ENCODE data around the gene STARD8. TPM values are rescaled to one million over a fixed set of nuclear protein-coding genes. Genes with fewer than 3 reads are reported as not detected.
"Not testable (repeated sequence)": the region's sequence is repeated elsewhere in the genome, so short reads cannot be mapped to it uniquely, and the experiment has no call there.

Gene STARD8
- total RNA-seq, 1 experiment from 2014 or later = 14.4 TPM

DNA sequence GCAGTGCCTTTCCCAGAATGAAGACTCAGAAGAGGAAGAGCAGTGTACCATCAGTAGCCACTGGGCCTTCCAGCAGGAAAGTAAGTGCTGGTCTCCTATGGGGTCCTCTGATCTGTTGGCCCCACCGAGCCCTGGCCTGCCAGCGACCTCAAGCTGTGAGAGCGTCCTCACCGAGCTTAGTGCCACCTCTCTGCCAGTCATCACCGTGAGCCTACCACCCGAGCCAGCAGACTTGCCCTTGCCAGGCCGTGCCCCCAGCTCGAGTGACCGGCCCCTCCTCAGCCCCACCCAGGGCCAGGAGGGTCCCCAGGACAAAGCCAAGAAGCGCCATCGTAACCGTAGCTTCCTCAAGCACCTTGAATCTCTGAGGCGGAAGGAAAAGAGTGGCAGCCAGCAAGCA, 69.7 kb downstream of the STARD8 start:
- no peak for DNase-seq (ENCODE audit: low read depth)

GRCh38 chrX:68717663-68718442, 70.4 kb downstream of the STARD8 start:
- DNase-seq (ENCODE audit: low read depth) = no peak

DNA sequence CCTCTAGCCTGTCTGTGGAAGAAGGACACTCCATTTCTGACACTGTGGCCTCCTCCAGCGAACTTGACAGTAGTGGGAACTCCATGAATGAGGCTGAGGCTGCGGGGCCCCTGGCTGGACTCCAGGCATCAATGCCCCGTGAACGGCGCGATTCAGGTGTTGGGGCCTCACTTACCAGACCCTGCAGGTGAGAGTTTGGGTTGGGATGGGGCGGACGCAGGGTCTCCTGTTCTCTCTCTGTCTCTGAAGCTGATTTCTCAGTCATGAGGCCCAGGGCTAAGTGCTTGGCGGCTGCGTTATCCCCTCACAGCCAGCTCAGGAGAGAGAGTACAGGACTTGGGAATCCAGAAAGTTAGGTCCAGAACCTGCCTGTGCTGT, 71.0 kb downstream of the STARD8 start:
- no peak for DNase-seq (ENCODE audit: low read depth)

GRCh38 chrX:68719181-68719903, 71.9 kb downstream of the STARD8 start:
- no peak for DNase-seq (ENCODE audit: low read depth)

- no peak for DNase-seq (ENCODE audit: low read depth)
These were observed 72.6 kb downstream of the STARD8 start for GRCh38 chrX:68719904-68720614.

DNA sequence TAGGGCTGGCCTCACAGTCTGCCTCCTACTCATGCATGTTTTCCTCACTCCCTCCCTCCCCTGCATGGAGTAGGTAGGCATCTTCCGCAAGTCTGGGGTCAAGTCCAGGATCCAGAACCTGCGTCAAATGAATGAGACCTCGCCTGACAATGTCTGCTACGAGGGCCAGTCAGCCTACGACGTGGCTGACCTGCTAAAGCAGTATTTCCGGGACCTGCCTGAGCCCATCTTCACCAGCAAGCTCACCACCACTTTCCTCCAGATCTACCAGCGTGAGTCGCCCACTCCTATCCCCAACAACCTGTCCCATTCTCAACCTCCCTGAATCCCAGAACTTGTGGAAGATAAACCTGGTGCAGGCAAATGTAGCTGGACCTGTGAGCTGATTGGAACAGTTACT, 73.4 kb downstream of the STARD8 start:
- no peak for DNase-seq (ENCODE audit: low read depth)

GRCh38 chrX:68721546-68721945, 74.1 kb downstream of the STARD8 start:
- no peak for DNase-seq (ENCODE audit: low read depth)

DNA sequence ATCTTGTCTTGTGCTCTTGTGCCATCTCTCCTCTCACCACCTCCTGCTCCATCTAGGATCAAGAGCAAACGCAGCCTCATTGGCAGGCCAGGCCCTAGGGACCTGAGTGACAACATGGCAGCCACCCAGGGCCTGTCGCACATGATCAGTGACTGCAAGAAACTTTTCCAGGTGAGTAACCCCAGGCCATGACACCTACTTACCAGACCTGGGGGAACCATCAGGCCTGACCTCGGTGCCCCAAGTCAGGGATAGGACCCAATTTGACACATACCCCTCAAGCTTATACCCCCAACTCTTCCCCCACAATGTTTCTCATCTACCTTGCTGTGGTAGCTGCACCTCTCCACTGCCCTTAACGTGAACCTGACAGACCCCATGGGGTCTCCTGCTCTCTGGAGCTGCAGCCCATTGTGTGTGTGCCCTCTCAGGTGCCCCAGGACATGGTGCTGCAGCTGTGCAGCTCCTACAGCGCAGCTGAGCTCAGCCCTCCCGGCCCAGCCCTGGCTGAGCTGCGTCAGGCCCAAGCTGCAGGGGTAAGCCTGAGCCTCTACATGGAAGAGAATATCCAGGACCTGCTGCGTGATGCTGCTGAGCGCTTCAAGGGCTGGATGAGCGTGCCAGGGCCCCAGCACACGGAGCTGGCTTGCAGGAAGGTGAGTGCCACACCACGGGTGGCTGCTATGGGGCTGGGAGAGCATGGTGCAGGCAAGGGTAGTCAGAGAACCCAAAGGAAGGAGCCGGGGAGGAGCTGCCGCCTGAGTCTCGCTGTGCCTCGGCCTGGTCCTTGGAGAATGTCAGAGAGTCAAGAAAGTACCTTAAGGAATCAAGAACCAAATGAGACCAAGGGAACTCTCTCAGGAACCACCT, 74.8 kb downstream of the STARD8 start:
- DNase-seq (ENCODE audit: low read depth) = no peak

GRCh38 chrX:68723491-68724155, 76.2 kb downstream of the STARD8 start:
- DNase-seq (ENCODE audit: low read depth) = no peak

GRCh38 chrX:68724531-68725020, 77.1 kb downstream of the STARD8 start:
- DNase-seq (ENCODE audit: low read depth) = no peak

GRCh38 chrX:68725756-68726365, 78.4 kb downstream of the STARD8 start:
- DNase-seq (ENCODE audit: low read depth) = no peak

GRCh38 chrX:68726366-68726765, 78.9 kb downstream of the STARD8 start:
- no peak for DNase-seq (ENCODE audit: low read depth)

GRCh38 chrX:68727696-68728095, 80.2 kb downstream of the STARD8 start:
- DNase-seq (ENCODE audit: low read depth) = no peak

GRCh38 chrX:68728186-68728585, 80.7 kb downstream of the STARD8 start:
- no peak for DNase-seq (ENCODE audit: low read depth)

DNA sequence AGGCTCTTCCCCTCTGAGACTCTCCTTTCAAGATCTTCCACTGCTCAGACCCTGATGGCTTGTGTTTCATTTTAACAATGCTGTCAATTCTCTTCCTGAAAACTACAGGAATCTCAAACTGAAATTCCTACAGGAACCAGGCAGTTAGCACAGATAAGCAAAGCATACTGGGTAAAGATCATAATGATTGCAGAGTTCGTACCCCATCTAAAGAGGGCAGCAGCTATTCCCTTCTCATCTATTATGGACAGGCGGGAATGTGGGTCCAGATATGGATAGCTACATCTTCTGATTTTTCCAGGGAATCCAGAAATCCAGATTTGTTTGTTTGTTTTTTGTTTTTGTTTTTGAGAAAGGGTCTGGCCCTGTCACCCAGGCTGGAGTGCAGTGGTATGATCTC, 83.8 kb downstream of the STARD8 start:
- no peak for DNase-seq (ENCODE audit: low read depth)

- peak; percentile 64 for DNase-seq (ENCODE audit: low read depth)
These were observed 85.5 kb downstream of the STARD8 start for GRCh38 chrX:68732906-68733493.

- no peak for DNase-seq (ENCODE audit: low read depth)
These were observed 87.8 kb downstream of the STARD8 start for GRCh38 chrX:68735266-68735665.

DNA sequence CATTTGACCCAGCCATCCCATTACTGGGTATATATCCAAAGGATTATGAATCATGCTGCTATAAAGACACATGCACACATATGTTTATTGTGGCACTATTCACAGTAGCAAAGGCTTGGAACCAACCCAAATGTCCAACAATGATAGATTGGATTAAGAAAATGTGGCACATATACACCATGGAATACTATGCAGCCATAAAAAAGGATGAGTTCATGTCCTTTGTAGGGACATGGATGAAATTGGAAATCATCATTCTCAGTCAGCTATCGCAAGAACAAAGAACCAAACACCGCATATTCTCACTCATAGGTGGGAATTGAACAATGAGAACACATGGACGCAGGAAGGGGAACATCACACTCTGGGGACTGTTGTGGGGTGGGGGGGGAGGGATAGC, 94.4 kb downstream of the STARD8 start:
- not testable (repeated sequence) for DNase-seq (ENCODE audit: low read depth)

- no peak for DNase-seq (ENCODE audit: low read depth)
These were observed 96.3 kb downstream of the STARD8 start for GRCh38 chrX:68743754-68744153.

GRCh38 chrX:68746988-68747387, 99.5 kb downstream of the STARD8 start:
- no peak for DNase-seq (ENCODE audit: low read depth)

Measured in M059J (cell line).